HEK293 (cell line): ENCODE results near the gene CPXM2.

Experiments used
- KLF9 ChIP-seq: fragments of 450-650 bp; formaldehyde crosslinking; IDR thresholded peaks from 2 replicates; pipeline ENCODE4 v1.5.1; 2016; ENCODE audit warnings: missing biosample characterization, missing genetic modification characterization, low read depth
- YY1 ChIP-seq: fragments of 450-650 bp; formaldehyde crosslinking; IDR thresholded peaks from 2 replicates; pipeline ENCODE4 v1.5.1; 2018; ENCODE audit warnings: missing biosample characterization, missing genetic modification characterization
- ZNF558 ChIP-seq: fragments of 450-650 bp; formaldehyde crosslinking; IDR thresholded peaks from 2 replicates; pipeline ENCODE4 v1.5.1; 2016; ENCODE audit warnings: missing biosample characterization, missing genetic modification characterization

DNA sequence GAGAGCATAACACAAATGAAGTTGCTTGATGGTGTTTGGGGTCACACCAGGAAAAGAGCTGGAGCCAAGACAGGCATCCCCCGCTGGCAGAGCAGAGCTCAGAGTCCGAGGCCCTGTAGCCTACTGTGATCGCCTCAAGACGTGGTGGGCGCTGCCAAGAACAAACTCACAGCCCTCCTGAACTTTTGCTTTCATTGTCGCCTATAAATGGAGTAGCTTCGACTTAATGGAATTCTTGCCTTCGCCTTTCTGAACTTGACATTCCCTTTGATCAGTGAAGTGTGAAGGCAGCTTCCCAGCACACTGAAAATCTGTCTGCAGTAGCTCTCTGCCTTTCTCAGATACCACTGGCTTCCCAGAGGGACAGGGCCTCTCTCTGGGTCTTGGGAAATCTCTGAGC lies 21.3 kb downstream of the CPXM2 start:
- no peak for TF ChIP-seq ZNF558 (tag by site-specific recombination)
- TF ChIP-seq KLF9: no peak
- no peak for TF ChIP-seq YY1 (tag by site-specific recombination)
